HG03280 (cell line): ENCODE results near the gene SCAI.
"Not testable (repeated sequence)": the region's sequence is repeated elsewhere in the genome, so short reads cannot be mapped to it uniquely, and the experiment has no call there.

Experiments
- ATAC-seq: cut with Tn5 transposase; IDR thresholded peaks from one replicate; pipeline ENCODE4 v1.9.1; 2021; ENCODE audit warnings: mild to moderate bottlenecking, moderate library complexity; ENCODE audit not compliant: unreplicated experiment

The SCAI gene

DNA sequence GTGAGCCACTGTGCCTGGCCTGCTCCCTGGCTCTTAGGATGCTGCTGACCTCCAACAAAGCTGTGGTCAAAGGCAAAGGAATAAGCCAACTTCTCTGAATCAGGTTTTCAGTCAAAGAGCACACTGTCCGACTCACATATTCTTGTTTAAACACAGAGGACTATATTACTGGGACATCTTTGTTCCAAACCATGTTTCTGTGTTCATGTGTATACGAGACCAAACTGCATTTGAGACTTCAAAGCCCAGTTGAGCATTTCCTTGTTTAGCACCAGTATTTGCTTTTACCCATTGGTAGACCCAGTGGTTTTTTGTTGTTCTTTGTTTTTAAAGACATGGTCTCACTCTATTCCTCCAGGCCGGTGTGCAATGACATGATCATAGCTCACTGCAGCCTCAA lies 100.2 kb downstream of the SCAI start:
- no peak for ATAC-seq

DNA sequence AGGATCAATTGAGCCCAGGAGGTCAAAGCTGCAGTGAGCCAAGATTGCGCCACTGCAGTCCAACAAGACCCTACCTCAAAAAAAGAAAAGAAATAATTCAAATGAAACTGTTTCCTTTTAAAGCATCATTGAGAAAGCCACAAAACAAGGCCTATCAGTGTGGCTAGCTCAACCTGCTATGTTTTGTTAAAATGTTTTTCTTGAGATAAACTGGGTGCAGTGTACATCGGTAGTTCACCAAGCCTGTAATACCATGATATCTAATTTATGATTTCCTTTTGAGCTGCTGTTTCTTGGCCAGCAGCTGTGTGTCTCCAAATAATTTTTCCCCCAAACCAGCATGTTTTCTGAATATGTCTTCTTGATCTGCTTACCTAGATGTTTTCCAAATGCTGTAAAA lies 105.2 kb downstream of the SCAI start:
- no peak for ATAC-seq

DNA sequence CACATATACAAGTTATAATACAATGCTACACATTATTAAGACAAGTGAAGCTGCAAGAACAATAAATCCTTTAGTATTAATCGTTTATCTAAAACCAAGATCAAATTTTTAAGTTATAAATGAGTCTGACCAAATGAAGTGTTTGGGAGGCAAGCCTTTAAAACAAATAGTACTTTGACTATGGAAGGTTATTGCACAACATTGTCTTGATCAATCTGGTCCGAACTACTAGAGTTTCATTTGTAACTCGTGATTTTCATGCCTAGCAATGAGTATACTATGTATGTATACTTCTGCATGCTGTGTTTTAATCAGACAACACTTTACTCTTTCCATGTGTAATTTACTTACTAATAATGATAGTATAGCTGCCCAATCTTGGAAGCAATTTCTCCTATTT lies 115.3 kb downstream of the SCAI start:
- ATAC-seq = no peak

DNA sequence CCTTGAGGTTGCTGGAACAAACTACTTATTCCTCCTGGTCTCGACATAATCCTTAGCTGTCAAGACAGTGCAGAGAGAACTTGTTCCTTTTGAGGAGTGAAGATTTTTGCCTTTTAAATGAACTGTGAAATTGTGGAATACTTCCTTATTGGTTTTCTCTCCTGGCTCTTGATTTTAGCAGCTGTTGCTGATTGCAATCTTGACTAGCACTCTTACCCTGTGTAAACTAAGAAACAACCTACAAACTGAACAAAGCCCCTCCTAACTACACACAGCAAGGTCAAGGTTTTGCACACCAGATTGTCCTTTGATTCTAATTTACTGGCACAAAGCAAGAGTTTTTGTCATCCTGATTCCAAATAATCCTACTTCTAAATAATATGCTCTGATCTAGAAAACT lies 118.4 kb downstream of the SCAI start:
- ATAC-seq = no peak

DNA sequence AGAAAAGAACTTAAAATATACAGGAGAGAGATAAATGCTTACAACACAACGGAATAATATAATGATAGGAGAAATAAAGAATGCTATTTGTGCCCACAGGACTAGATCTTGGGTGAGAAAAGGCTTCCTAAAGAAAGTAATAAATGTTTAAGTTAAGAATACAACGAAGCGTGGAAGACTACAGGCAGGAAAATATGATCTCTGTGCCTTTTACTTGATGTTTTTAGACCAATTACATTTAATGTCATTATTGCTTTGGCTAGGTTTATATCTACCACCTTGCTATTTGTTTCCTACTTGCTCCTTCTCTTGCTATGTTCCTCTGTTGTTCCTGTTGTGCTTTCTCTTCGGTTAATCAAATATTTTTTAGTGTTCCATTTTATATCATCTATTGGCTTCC lies 122.3 kb downstream of the SCAI start:
- no peak for ATAC-seq

DNA sequence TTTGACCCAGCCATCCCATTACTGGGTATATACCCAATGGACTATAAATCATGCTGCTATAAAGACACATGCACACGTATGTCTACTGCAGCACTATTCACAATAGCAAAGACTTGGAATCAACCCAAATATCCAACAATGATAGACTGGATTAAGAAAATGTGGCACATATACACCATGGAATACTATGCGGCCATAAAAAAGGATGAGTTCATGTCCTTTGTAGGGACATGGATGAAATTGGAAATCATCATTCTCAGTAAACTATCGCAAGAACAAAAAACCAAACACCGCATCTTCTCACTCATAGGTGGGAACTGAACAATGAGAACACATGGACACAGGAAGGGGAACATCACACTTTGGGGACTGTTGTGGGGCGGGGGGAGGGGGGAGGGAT lies 127.7 kb downstream of the SCAI start:
- not testable (repeated sequence) for ATAC-seq

DNA sequence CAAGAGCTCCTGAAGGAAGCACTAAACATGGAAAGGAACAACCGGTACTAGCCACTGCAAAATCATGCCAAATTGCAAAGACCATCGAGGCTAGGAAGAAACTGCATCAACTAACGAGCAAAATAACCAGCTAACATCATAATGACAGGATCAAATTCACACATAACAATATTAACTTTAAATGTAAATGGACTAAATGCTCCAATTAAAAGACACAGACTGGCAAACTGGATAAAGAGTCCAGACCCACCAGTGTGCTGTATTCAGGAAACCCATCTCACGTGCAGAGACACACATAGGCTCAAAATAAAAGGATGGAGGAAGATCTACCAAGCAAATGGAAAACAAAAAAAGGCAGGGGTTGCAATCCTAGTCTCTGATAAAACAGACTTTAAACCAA lies 131.3 kb downstream of the SCAI start:
- ATAC-seq = not testable (repeated sequence)

DNA sequence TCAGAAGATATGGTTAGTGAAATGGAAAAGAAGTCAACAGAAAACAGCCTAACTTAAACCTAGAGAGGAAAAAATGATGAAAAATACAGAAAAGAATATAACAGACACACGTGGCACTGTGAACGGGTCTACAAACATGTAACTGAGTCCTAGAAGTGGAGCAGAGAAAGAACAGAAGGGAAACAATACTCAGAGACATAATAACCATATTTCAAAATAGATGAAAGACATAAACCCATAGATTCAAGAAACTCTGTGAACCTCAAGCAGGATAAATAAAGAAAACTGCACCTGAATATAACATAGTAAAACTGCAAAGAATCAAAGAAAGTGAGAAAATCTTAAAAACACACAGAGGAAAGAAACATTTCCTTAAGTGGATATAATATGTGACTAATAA lies 134.7 kb downstream of the SCAI start:
- no peak for ATAC-seq

DNA sequence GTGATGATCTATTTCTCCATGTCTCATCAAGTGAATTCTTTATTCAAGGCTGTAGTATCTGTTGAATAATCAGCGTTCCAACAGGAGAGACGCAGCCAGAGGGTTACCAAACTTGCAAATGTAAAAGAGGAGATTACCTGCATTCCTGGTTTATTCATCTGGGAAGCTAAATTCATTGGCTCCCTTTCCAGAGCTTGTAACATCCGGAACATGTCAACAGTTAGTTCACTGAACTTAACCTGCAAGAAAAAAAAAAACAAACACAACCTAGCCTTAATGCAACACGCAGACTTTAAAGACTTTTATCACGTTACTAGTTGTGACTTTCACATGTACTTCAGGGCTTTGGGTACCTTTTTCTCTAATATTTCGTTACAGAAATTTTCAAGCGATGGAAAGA lies 140.0 kb downstream of the SCAI start:
- no peak for ATAC-seq

DNA sequence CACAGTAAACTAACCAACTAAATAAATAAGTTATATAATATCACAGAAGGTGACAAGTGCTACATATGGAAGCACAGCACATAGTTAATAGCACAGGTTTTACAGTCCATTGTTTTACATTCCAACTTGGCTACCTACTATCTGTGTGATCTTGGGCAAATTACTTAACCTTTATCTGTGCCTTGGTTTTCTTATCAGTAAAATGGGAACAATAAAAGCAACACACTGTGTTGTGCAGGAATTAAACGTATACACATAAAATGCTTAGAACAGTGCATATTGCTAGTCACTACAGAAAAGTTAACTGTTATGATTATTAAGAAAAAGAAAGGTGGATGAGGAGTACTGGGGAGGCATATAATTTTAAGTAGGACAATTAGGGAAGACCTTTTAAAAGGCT lies 159.6 kb downstream of the SCAI start:
- no peak for ATAC-seq

DNA sequence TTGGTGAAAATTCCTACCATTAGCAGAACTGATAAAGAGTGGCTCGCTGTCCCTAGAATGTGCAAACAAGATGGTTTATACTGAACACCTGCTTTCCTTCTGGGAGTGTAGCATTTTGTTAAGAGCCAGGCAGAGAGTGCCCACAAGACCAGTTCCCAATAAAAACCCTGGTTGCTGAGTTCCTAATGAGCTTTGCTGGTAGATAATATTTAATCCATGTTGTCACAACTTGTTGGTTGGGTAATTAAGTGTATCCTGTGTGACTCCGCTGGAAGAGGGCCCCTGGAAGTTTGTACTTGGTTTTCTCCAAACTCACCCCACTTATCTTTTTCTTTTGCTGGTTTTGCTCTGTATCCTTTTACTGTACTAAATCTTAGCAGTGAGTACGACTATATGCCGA lies 162.9 kb downstream of the SCAI start:
- no peak for ATAC-seq

DNA sequence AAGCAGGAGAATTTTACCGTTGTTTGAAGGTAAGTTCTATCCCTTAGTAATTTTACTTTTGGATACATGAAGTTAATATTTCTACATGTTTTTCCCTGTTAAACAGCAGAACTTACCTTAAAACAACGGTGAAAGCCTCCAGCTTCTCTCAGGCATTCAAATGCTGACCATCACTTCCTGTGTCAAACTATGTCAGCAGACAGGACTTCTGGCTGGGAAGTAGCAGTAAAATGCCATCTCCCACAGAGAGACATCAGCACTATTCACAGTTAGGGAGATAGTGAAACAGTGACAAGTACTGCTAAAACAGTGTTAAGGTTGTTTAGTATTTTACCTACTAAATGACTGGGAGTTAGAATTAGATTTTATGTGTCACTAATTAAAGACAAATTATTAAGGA lies 168.2 kb downstream of the SCAI start:
- no peak for ATAC-seq

DNA sequence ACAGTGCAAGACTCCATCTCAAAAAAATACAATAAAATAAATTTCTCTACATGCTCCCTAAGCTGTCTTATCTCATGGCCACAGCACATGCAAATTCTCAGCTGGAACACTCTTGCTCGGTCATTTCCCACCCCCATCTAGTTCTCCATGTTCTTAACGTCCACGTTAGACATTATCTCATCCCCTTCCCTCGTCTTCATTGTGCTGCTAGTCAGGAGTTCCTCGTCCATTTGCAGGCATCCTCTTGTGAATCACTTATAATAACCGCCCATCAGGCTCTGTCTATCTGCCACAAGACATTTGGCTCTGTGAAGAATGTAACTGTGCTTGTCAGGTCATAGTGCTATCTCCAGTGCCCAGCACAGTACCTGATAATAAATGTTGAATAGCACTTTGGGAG lies 169.5 kb downstream of the SCAI start:
- no peak for ATAC-seq

DNA sequence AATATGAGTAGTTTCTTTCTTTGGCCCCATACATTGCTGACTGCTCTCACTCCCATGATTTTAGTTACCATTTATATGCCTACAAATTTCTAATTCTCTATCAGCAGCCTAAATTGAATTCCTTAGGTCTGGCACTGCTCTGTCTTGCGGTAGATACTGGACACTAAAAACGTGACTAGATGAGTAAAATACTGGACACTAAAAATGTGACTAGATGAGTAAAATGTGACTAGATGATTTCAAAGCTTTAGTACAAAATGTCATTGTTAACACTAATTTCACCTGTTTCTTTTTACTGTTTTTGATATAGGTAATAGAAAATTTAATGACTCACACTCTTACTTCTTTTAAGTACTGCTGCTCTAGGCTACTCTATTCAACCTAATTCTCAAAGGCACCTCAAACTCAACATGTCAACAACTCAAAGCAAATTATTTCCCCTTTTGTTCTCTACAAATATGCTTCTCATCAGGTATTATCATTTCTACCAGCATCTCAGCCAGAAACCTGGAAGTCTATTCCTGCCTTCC lies 171.0 kb downstream of the SCAI start:
- ATAC-seq = no peak

DNA sequence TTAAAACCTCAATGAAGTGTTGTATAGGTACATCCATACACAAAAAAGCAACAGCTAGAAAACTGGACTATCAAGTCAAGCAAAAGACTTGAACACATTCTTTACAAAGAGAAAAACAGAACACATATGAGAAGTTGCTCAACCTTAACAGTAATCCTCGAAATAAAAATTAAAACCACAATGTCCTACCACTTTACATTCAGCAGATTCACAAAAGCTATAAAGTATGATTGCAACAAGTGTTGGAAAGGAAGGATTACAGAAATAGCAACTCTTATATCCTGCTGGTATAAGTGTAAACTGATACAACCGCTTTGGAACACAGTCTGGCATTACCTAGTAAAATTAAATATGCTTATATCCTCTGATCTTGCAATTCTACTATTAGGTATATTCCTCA lies 173.9 kb downstream of the SCAI start:
- ATAC-seq = no peak

DNA sequence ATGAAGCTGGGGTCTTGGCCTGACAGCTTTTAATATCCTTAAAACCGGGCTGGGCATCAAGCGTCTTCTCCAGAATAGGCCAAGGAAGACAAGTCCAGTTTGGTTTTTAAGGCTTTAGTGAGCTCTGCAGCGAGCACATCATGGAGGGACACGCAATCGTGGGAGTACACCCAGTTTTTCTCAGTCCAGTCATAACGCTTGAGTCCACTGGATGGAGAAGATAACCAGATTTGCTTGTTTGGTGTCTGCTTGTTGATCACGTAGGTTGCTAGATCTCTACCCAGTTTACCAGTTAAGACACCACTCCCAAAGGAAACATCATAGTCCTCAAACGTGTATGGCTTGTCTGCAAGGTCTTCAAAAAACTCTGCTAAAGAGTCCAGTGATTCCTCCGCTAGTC lies 175.1 kb downstream of the SCAI start:
- no peak for ATAC-seq

DNA sequence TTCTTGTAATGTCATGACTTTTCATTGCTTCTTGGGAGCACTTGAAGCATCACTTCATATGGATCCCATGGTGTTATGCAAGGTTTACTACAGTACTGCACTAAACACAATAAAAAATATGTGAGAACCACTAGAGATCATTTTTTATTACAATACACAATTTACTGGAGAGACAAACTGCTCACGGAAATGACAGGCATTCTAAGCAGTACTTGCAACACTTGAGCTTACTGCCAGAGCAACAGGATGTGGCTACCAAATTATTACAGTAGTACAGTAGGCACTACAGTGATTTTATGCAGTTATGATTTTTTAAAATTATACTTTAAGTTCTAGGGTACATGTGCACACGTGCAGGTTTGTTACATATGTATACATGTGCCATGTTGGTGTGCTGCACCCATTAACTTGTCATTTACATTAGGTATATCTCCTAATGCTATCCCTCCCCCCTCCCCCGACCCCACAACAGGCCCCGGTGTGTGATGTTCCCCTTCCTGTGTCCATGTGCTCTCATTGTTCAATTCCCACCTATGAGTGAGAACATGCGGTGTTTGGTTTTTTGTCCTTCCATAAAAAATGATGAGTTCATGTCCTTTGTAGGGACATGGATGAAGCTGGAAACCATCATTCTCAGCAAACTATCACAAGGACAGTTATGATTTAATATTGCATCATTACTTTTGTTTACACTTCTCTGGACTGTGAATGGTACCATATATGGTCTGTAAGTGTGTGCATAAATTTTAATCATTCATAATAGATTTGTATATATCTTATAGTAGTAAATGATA lies 177.4 kb downstream of the SCAI start:
- not testable (repeated sequence) for ATAC-seq

DNA sequence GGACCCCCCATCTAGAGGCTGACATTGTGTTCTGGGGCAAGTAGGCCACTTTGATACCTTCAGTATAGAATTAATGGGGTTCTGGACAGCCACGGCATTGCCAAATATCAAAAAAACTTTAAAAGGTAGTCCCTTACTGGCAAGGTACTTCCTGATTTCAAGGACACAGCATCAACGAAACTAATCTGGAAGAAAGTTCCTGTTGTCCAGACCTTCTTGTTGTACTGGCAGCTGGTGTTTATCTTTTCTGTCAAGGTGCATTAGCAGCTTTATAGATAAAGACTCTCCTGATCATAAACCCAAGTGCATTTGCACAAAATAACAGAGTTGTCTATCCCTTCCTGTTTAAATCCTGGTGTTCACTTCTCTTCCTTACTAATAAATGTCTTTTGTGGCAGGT lies 178.7 kb downstream of the SCAI start:
- ATAC-seq = no peak

DNA sequence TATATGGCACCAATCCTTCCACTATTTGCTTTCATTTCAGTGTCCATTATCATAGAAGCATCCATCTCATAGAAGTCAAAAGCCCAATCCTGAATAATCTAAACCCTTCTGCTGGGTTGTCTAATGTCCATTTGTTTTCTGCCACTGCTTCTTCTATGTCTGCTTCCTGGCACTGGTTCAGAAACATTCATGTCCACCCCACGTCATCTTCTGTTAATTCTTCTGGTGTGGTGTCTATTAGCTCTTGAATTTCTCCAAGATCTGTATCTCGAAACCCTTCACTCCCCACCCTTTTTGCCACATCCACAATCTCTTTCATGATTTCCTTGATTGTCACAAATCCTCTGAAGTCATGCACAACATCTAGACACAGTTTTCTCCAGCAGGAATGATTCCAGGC lies 179.3 kb downstream of the SCAI start:
- no peak for ATAC-seq

DNA sequence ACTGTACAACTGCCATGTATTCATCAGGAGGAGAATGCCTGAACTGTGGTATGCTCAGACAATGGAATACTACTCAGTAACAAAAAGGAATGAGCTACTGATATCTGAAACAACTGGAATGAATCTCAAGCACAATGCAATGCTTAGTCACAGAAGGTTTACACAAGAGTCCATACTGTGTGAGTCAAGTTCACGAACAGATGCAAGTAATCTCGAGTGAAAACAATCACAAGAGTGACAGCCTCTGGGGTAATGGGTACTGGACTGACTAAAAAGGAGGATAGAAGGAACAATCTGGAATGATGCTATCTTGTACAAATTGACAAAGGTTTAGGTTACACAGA lies 182.9 kb downstream of the SCAI start:
- ATAC-seq = no peak

DNA sequence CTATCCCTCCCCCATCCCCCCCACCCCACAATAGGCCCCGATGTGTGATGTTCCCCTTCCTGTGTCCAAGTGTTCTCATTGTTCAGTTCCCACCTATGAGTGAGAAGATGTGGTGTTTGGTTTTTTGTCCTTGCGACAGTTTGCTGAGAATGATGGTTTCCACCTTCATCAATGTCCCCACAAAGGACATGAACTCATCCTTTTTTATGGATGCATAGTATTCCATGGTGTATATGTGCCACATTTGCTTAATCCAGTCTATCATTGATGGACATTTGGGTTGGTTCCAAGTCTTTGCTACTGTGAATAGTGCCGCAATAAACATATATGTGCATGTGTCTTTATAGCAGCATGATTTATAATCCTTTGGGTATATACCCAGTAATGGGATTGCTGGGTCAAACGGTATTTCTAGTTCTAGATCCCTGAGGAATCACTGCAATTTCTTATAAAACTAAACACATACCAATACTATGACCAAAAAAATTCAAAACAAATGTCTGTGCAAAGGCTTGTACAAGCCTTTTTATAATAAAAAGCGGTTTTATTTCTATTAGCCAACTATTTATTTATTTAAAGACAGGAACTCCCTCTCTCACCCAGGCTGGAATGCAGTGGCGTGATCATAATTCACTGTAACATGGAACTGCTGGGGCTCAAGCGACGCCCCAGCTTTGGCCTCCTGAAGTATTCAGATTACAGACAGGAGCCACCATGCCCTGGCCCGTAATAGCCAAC lies 183.5 kb downstream of the SCAI start:
- ATAC-seq = not testable (repeated sequence)

DNA sequence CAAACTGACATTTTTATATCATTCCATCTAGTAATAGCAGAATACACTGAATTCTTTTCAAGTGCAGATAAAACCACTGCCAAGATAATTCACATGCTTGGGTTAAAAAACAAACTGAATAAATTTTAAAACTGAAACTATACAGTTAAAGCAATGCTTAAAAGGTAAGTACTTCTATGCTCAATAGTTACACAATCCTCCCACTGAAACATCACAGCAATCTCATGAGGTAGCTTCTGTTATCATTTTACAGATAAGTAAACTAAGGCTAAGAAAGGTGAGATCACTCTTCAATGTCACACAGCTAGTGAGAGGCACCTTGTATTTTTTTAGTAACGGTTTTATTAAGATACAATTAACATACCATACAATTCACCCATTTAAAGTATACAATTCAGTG lies 189.1 kb downstream of the SCAI start:
- ATAC-seq = no peak
